GM12873 (cell line): Measurements from ENCODE around the gene FAM193A.

Experiments used
- TF ChIP-seq, protein P1 (sequence below): IDR thresholded peaks from 2 replicates; pipeline ENCODE4 v1.5.1; 2012; ENCODE audit warnings: low read depth, mild to moderate bottlenecking, moderate library complexity, low read length, control low read depth; ENCODE audit not compliant: insufficient read depth; ENCODE audit errors: missing control alignments

The FAM193A gene

DNA sequence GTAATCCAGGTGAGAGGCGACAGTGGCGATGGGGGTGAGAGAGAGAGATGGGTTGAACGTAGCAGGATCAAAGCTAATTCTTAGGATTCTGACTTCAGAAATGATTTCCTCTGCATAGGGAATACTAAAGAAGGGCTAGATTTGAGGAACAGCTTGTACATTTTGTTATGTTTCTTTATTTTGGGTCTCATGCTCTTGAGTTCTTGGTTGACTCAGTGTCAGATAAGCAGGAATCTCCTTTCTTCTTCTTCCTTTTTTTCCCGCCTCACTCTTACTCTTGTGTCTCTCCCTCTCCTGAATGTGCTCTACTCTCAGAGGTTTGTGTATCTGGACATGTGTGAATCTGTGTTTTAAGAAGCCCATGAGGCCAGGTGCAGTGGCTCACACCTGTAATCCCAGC lies 36.4 kb downstream of the FAM193A start:
- TF ChIP-seq, protein P1, sequence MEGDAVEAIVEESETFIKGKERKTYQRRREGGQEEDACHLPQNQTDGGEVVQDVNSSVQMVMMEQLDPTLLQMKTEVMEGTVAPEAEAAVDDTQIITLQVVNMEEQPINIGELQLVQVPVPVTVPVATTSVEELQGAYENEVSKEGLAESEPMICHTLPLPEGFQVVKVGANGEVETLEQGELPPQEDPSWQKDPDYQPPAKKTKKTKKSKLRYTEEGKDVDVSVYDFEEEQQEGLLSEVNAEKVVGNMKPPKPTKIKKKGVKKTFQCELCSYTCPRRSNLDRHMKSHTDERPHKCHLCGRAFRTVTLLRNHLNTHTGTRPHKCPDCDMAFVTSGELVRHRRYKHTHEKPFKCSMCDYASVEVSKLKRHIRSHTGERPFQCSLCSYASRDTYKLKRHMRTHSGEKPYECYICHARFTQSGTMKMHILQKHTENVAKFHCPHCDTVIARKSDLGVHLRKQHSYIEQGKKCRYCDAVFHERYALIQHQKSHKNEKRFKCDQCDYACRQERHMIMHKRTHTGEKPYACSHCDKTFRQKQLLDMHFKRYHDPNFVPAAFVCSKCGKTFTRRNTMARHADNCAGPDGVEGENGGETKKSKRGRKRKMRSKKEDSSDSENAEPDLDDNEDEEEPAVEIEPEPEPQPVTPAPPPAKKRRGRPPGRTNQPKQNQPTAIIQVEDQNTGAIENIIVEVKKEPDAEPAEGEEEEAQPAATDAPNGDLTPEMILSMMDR = no peak

DNA sequence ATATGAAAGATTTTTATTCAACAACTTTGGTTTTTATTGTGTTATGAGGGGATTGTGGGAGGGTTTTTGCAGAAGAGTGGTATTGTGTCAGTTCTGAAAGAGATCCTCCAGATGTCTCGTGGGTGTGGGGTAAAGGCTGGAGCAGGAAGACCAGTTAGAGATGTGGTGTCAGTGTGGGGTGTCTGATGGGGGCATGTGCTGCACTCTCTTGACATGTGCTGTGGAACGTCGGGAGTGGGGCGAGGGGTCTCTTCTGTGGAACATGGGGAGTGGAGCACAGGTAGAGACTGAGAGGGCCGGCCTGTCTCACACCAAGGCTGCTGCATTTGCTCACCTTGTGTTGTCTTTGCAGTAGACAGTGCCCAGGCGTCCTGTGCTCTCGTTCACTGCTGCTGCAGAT lies 37.6 kb downstream of the FAM193A start:
- TF ChIP-seq, protein P1 = no peak

DNA sequence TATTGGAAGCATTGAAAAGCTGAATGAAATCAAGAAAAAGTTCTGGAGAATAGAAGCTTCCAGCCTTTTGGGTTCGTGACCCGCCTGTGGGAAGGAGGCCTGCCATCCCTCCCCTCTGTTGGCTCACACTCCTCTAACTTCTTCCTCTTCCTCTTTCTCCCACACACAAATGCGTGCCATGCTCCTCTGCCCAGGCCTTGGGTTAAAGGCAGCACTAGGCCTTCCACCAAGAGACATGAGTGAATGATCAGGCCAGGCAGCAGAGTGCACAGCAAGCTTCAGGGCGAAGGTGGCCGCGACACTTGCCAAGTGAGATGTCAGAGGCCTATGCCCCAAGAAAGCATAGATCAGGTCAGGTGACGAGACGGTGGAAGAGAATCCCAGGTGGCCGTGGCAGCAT lies 38.4 kb downstream of the FAM193A start:
- TF ChIP-seq, protein P1 = no peak

DNA sequence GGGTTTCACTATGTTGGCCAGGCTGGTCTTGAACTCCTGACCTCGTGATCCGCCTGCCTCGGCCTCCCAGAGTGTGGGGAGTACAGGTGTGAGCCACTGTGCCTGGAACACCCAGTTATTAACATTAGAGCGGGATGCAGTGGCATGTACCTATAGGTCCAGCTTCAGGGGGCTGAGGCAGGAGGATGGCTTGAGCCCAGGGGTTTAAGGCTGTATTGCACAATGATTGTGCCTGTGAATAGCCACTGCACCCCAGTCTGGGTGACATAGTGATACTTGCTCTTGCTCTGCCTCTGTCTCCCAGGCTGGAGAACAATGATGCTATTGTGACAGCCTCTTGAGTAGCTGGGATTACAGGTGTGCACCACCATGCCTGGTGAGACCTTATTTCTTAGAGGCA lies 39.8 kb downstream of the FAM193A start:
- TF ChIP-seq, protein P1 = no peak

DNA sequence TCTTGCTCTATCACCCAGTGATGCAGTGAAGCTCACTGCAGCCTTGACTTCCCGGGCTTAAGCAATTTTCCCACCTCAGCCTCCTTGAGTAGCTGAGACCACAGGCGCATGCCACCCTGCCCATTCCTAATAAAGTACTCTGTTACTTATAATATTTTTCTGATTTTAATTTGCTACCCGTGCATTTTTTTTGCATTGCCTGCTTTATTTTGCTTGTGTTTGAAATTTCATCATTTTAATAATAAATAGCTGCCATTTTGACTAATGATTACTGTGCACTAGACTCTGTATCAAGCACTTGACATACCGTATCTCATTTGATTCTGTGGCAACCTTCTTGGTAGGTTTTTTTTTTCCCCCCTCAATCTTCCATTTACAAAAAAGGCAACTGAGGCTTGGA lies 41.7 kb downstream of the FAM193A start:
- TF ChIP-seq, protein P1 = no peak

DNA sequence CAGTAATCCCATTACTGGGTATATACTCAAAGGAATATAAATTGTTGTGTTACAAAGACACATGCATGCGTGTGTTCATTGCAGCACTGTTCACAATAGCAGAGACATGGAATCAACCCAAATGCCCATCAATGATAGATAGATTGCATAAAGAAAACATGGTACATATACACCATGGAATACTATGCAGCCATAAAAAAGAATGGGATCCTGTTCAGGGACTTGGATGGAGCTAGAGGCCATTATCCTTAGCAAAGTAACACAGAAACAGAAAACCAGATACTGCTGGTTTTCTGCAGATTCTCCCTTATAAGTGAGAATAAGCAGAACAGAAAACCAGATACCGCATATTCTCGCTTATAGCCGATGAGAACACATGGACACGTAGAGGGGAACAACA lies 43.5 kb downstream of the FAM193A start:
- TF ChIP-seq, protein P1 = no peak

DNA sequence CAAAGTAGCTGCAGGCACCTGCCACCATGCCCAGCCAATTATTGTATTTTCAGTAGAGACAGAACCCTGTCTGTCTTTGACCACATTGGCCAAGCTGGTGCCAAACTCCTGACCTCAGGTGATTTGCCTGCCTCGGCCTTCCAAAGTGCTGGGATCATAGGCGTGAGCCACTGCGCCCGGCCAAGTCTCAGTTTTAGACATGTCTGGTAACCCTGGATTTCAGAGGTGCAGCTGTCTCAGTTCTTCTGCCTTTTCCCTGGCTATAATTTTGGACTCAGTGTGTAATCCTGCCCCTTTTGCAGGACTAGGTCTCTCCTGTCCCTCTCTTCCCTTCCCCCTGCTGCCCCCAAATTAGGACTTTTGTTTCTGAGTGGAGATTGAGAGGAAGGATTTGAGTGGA lies 46.6 kb downstream of the FAM193A start:
- TF ChIP-seq, protein P1 = no peak
